Bronchus fibroblast of lung (primary cell): ENCODE data around the gene TRIP10. TPM values are rescaled to one million over a fixed set of nuclear protein-coding genes. Genes with fewer than 3 reads are reported as not detected.

Source experiments
- total RNA-seq: library from RNA; depleted of rRNA; stranded (reverse); fragments of >200 nt; gene quantifications from 2 replicates; pipeline ENCODE4 v1.2.3, GENCODE V29; 2015

Gene TRIP10, protein sequence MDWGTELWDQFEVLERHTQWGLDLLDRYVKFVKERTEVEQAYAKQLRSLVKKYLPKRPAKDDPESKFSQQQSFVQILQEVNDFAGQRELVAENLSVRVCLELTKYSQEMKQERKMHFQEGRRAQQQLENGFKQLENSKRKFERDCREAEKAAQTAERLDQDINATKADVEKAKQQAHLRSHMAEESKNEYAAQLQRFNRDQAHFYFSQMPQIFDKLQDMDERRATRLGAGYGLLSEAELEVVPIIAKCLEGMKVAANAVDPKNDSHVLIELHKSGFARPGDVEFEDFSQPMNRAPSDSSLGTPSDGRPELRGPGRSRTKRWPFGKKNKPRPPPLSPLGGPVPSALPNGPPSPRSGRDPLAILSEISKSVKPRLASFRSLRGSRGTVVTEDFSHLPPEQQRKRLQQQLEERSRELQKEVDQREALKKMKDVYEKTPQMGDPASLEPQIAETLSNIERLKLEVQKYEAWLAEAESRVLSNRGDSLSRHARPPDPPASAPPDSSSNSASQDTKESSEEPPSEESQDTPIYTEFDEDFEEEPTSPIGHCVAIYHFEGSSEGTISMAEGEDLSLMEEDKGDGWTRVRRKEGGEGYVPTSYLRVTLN
- total RNA-seq = 50.3 and 51.9 TPM in 2 replicates

DNA sequence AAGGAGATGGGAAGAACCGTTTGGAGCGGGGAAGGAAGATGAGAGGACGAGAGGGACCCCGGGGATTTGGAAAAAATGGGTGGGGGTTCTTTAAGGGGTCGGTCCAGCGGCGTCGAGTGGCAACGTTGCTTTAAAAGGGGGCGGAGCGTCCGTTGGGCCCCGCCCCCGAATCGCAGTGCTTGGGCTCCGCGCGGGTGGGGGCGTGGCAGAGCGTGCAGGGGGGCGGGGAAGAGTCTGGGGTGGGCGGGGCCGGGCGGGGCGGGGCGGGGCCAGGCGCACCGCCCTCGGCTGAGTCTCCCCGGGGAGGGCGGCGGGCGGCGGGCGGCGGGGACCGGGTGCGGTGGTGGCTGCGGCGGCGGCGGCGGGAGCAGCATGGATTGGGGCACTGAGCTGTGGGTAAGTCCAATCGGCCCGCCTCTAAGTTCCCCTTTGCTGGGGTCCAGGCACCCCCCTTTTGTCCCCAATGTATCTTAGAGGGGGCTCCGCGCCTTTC lies at the start of gene TRIP10:
TSS of gene TRIP10 (plus strand) at position 291 of the 493 bp plus-strand sequence. CDS start at position 373, 82 bp downstream.

DNA sequence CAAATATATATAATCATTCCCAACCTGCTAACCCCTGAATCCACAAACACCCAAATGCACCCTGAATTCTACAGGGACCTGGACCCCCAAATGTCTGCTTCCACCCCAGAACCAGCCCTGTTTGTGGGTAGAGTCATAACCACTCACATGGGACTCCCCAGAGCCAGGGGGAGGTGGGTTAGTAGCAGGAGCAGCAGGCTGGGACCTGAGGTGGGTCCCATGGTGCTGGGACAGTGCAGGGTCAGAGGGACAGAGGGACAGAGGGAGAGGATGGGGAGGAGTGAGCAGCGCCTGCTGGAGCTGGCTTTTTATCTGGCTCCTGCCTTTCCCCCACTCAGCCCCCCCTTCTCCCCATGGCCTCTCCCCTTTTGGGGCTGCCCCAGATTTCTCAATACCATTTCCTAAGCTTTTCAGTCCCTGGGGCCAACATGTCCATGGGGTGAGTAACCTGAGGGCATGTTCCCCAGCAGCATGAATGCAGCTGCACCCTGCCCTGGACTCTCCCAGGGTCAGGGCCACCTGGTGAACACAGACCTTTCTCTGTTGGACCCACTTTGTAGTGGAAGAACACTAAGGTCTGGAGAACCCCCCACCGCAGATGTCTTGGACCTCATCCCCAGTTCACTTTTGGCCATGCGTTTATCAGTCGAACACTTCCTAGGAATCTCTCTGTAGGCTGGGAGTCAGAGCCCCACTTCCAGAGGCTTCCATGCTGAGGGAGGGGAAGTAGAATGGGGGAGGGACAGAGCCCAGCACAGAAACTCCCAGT lies 18.9 kb upstream of the TRIP10 start, which contains the start of gene C3:
TSS of gene C3 (minus strand) at position 282 of the 769 bp plus-strand sequence. CDS start at position 221, 61 bp downstream.

DNA sequence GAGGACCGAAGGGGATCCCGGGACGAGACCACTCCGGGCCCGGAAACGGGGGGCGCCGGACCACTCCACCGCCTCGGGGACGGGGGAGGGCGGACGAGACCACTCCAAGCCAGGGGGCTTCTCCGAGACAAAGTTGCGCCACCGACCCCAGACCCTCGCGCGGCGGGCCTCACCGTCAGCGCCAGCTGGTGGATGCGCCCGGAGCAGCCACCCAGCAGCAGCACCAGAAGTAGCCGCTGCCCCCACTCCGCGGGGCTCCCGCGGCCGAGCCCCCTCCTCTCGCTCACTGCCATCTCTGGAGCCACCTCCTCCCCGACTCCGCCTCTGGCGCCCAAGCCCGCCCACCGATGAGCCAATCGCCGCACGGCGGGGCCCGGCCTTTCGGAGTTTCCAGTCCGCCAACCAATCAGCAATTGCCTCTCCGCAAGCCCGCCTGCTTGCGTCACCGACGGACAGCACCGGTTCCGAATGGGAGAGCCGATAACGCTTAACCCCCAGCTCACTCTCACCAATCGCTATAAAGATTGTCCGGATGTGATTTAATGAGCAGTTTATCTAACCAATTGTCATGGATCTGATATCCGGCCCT lies 2.1 kb upstream of the TRIP10 start, which contains the start of gene GPR108:
TSS of gene GPR108 (minus strand) at position 297 of the 589 bp plus-strand sequence. CDS start at position 293, 4 bp downstream.

DNA sequence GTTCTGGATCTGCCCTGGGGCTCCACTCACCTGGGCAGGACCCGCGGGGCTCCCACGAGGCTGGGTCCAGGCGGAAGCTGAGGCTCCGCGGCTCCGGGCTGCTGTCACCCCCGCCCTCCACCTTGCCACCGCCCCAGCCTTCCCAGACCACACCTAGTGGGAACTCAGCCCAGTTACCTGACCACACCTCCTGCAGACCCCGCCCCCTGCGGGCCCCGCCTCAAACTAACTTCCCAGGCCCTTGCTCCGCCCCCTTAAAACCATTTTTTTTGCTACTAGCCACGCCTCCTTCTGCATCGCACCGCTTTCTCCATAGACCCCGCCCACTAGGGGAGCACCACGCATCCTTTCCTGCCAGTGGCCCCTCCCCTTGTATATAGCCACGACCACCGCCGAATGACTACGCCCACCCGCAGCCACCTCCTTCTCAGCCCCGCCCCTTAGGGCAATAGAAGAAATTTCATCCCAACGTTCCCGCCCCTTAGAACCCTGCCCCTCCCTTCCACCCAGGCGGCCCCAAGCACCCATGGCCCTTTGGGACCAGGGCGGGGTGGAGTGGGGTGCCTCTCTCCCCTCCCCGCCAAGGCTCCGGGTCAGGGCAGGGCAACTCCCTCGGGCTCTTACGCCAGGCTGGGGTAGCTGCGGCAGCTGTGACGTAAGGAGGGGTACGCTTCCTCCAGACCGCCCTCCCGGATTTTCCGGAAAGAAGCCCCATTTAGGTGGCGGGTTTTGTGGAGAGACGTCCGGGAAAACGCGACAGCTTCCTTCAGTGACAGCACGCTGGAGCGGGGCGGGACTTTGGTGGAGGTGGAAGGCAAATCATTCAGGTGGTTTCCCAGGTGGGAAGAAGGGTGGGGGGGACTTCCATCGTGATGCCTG lies 28.1 kb downstream of the TRIP10 start, which contains the start of gene SH2D3A:
TSS of gene SH2D3A (minus strand) at position 79 of the 879 bp plus-strand sequence. CDS start 3,687 bp downstream, outside the sequence.

DNA sequence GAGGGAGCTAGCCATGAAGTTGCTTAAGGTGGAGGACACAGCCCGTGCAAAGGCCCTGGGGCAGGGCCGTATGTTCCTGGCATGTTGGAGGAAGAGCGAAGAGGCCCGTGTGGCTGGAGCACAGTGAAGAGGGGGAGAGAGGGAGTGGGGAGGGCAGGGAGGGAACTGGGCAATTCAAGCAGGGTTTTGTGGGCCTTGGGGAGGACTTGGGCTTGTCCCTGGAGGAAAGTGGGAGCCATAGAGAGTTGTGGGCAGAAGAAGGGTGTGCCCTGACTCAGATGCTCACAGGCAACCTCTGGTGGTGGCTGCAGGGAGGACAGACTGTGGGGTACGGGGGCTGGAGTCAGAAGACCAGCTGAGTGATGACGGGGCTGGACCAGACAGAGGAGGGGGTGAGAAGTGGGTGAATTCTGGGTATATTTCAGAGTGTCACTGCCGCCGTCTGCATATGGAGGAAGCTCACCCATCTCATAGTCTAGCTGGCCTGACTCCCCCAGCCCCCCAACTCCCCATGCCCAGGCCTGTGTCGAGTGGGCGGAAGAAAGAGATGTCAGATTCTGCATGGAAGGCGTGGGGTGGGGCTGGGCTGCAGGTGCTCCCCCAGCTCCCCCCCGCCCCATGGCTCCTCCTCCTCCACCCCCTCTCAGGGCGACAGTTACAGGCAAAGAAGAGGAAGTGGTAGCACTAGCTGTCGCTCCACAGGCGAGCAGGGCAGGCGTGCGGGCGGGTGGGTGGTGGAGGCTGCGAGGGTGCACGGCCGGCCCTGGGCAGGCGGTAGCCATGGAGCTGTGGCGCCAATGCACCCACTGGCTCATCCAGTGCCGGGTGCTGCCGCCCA lies 32.8 kb downstream of the TRIP10 start, which contains the start of gene VAV1:
TSS of gene VAV1 (plus strand) at position 681 of the 838 bp plus-strand sequence. CDS start at position 781, 100 bp downstream.

Other genes starting within 250 kb of the TRIP10 start
- gene TUBB4A, start 237.4 kb upstream of the TRIP10 start, total RNA-seq = not detected in 2 replicates
- gene TNFSF9, start 208.7 kb upstream of the TRIP10 start, total RNA-seq = 0.67 and 0.74 TPM in 2 replicates
- not detected in 2 replicates for gene CD70, start 148.5 kb upstream of the TRIP10 start, total RNA-seq
- gene TNFSF14, start 69.5 kb upstream of the TRIP10 start, total RNA-seq = not detected in 2 replicates
- 1.8 TPM in 2 replicates for gene C3, start 19.0 kb upstream of the TRIP10 start, total RNA-seq
- 39.2 and 43.9 TPM in 2 replicates for gene GPR108, start 2.1 kb upstream of the TRIP10 start, total RNA-seq
- gene SH2D3A, start 27.8 kb downstream of the TRIP10 start, total RNA-seq = under 0.01 and 1.3 TPM in 2 replicates
- gene VAV1, start 33.0 kb downstream of the TRIP10 start, total RNA-seq = not detected in 2 replicates
- gene ADGRE1, start 147.9 kb downstream of the TRIP10 start, total RNA-seq = not detected in 2 replicates